Karpas-422 (cell line): ENCODE data around the gene MICAL2. TPM values are rescaled to one million over a fixed set of nuclear protein-coding genes. Genes with fewer than 3 reads are reported as not detected.

Experiments
- DNase-seq: peaks from one replicate; pipeline ENCODE4 v3.0.0-alpha.2; 2015
- H2AFZ ChIP-seq: fragments of 200-600 bp; sonication (generic); 2 replicates; pipeline ENCODE4 v1.6.1; 2014; ENCODE audit warnings: antibody characterized with exemption, low read length, mixed read lengths
- H3K27ac ChIP-seq: fragments of 200-600 bp; sonication (generic); 2 replicates; pipeline ENCODE4 v1.5.1; 2014; ENCODE audit warnings: mild to moderate bottlenecking, low read length, moderate library complexity
- H3K27me3 ChIP-seq: fragments of 200-600 bp; sonication (generic); 2 replicates; pipeline ENCODE4 v1.6.1; 2014; ENCODE audit warnings: low read length, mixed read lengths
- H3K36me3 ChIP-seq: fragments of 200-600 bp; sonication (generic); 2 replicates; pipeline ENCODE4 v1.6.1; 2014; ENCODE audit warnings: low read length, mixed read lengths; ENCODE audit not compliant: insufficient read depth
- H3K4me1 ChIP-seq: fragments of 200-600 bp; sonication (generic); 2 replicates; pipeline ENCODE4 v1.6.1; 2014; ENCODE audit warnings: mild to moderate bottlenecking, low read length, mixed read lengths
- H3K4me2 ChIP-seq: fragments of 200-600 bp; sonication (generic); 2 replicates; pipeline ENCODE4 v1.6.1; 2014; ENCODE audit warnings: low read length, low read depth, mild to moderate bottlenecking; ENCODE audit not compliant: poor library complexity, severe bottlenecking
- H3K4me3 ChIP-seq: fragments of 200-600 bp; sonication (generic); 2 replicates; pipeline ENCODE4 v1.5.1; 2014; ENCODE audit warnings: mild to moderate bottlenecking, antibody characterized with exemption, low read length, mixed read lengths
- H3K79me2 ChIP-seq: fragments of 200-600 bp; sonication (generic); 2 replicates; pipeline ENCODE4 v1.6.1; 2014; ENCODE audit warnings: mild to moderate bottlenecking, low read length, mixed read lengths
- H3K9ac ChIP-seq: fragments of 200-600 bp; sonication (generic); 2 replicates; pipeline ENCODE4 v1.6.0; 2014; ENCODE audit warnings: low read length
- H3K9me2 ChIP-seq: fragments of 200-600 bp; sonication (generic), shearing (Covaris generic); replicated peaks from 2 replicates; pipeline ENCODE4 v1.6.0; 2014; ENCODE audit warnings: mild to moderate bottlenecking, low read length, moderate library complexity; ENCODE audit not compliant: insufficient read depth
- H3K9me3 ChIP-seq: fragments of 300-700, 200-600 bp; sonication (generic); 2 replicates; pipeline ENCODE4 v1.6.1; 2014; ENCODE audit warnings: low read length, mixed read lengths
- H4K20me1 ChIP-seq: fragments of 200-600 bp; sonication (generic); 2 replicates; pipeline ENCODE4 v1.6.1; 2014; ENCODE audit warnings: mild to moderate bottlenecking, antibody characterized with exemption, low read length, low read depth; ENCODE audit not compliant: insufficient read depth
- total RNA-seq: library from RNA; depleted of rRNA; stranded (reverse); fragments of >200 nt; shearing (Covaris generic); gene quantifications from 2 replicates; pipeline ENCODE4 v1.2.3, GENCODE V29; 2014; ENCODE audit warnings: low replicate concordance

The MICAL2 gene
- total RNA-seq, 1 experiment from 2014 or later, result 0.93 TPM

- DNase-seq, result no peak
- H3K4me1 ChIP-seq, result no peaks in the 10 kb centered on the region
- H4K20me1 ChIP-seq, result no peaks in the 10 kb centered on the region
- no peaks in the 10 kb centered on the region for H3K36me3 ChIP-seq
- H3K27ac ChIP-seq, result no peak overlapping the region
- no peak overlapping the region for H3K4me3 ChIP-seq
- no peak overlapping the region for H3K4me2 ChIP-seq
- H3K27me3 ChIP-seq, result no peaks in the 10 kb centered on the region
- no peaks in the 10 kb centered on the region for H3K9me3 ChIP-seq
- H3K9me2 ChIP-seq, result no peaks in the 10 kb centered on the region
- no peak overlapping the region for H2AFZ ChIP-seq
- no peaks in the 10 kb centered on the region for H3K79me2 ChIP-seq
- no peak overlapping the region for H3K9ac ChIP-seq
These were observed 137.3 kb downstream of the MICAL2 start for GRCh38 chr11:12247543-12248254.

- H4K20me1 ChIP-seq, result no peaks in the 10 kb centered on the region
- no peaks in the 10 kb centered on the region for H3K9me3 ChIP-seq
- no peaks in the 10 kb centered on the region for H3K36me3 ChIP-seq
- no peak overlapping the region for H3K9ac ChIP-seq
- no peaks in the 10 kb centered on the region for H3K27me3 ChIP-seq
- H3K79me2 ChIP-seq, result no peaks in the 10 kb centered on the region
- H3K4me2 ChIP-seq, result no peak overlapping the region
- no peak overlapping the region for H3K4me3 ChIP-seq
- H3K27ac ChIP-seq, result no peak overlapping the region
- H3K9me2 ChIP-seq, result no peaks in the 10 kb centered on the region
- no peak overlapping the region for H2AFZ ChIP-seq
- H3K4me1 ChIP-seq, result no peaks in the 10 kb centered on the region
- DNase-seq, result no peak
These were observed 137.9 kb downstream of the MICAL2 start for GRCh38 chr11:12248330-12248729.

- DNase-seq, result no peak
- H2AFZ ChIP-seq, result no peak overlapping the region
- no peak overlapping the region for H3K27ac ChIP-seq
- H3K27me3 ChIP-seq, result no peaks in the 10 kb centered on the region
- no peak overlapping the region for H3K9ac ChIP-seq
- no peaks in the 10 kb centered on the region for H3K9me3 ChIP-seq
- no peak overlapping the region for H3K4me2 ChIP-seq
- H4K20me1 ChIP-seq, result no peaks in the 10 kb centered on the region
- H3K79me2 ChIP-seq, result no peaks in the 10 kb centered on the region
- no peaks in the 10 kb centered on the region for H3K36me3 ChIP-seq
- no peak overlapping the region for H3K4me3 ChIP-seq
- H3K4me1 ChIP-seq, result no peaks in the 10 kb centered on the region
- no peaks in the 10 kb centered on the region for H3K9me2 ChIP-seq
These were observed 139.3 kb downstream of the MICAL2 start for GRCh38 chr11:12249590-12250260.

- H3K4me2 ChIP-seq, result no peak overlapping the region
- H3K4me1 ChIP-seq, result no peaks in the 10 kb centered on the region
- no peaks in the 10 kb centered on the region for H3K9me3 ChIP-seq
- H3K9me2 ChIP-seq, result no peaks in the 10 kb centered on the region
- no peak for DNase-seq
- H4K20me1 ChIP-seq, result no peaks in the 10 kb centered on the region
- H3K4me3 ChIP-seq, result no peak overlapping the region
- no peaks in the 10 kb centered on the region for H3K79me2 ChIP-seq
- H3K36me3 ChIP-seq, result no peaks in the 10 kb centered on the region
- H3K27me3 ChIP-seq, result no peaks in the 10 kb centered on the region
- H3K9ac ChIP-seq, result no peak overlapping the region
- no peak overlapping the region for H3K27ac ChIP-seq
- H2AFZ ChIP-seq, result no peak overlapping the region
These were observed 141.5 kb downstream of the MICAL2 start for GRCh38 chr11:12251666-12252560.

GRCh38 chr11:12253843-12254281 is 143.5 kb downstream of the MICAL2 start:
- Histone ChIP-seq H3K9me2 (no peaks in the 10 kb centered on the region), H2AFZ (no peak overlapping the region), H3K27ac (no peak overlapping the region), H3K36me3 (no peaks in the 10 kb centered on the region), H3K9me3 (no peaks in the 10 kb centered on the region), H4K20me1 (no peaks in the 10 kb centered on the region), H3K4me2 (no peak overlapping the region), H3K79me2 (no peaks in the 10 kb centered on the region), H3K9ac (no peak overlapping the region), H3K27me3 (no peaks in the 10 kb centered on the region), H3K4me1 (no peaks in the 10 kb centered on the region), H3K4me3 (no peak overlapping the region)
- DNase-seq, result no peak

GRCh38 chr11:12258451-12258850 is 148.1 kb downstream of the MICAL2 start:
- Histone ChIP-seq H3K27ac (no peak overlapping the region), H2AFZ (no peak overlapping the region), H3K9ac (no peak overlapping the region), H3K36me3 (no peaks in the 10 kb centered on the region), H4K20me1 (no peaks in the 10 kb centered on the region), H3K4me1 (no peaks in the 10 kb centered on the region), H3K9me2 (no peaks in the 10 kb centered on the region), H3K4me2 (no peak overlapping the region), H3K27me3 (no peaks in the 10 kb centered on the region), H3K4me3 (no peak overlapping the region), H3K9me3 (no peaks in the 10 kb centered on the region), H3K79me2 (no peaks in the 10 kb centered on the region)
- DNase-seq, result no peak

GRCh38 chr11:12259956-12260355 is 149.6 kb downstream of the MICAL2 start:
- Histone ChIP-seq H2AFZ (no peak overlapping the region), H3K27ac (no peak overlapping the region), H3K27me3 (no peaks in the 10 kb centered on the region), H4K20me1 (no peaks in the 10 kb centered on the region), H3K79me2 (no peaks in the 10 kb centered on the region), H3K4me3 (no peak overlapping the region), H3K9me3 (no peaks in the 10 kb centered on the region), H3K36me3 (no peaks in the 10 kb centered on the region), H3K9me2 (no peaks in the 10 kb centered on the region), H3K9ac (no peak overlapping the region), H3K4me2 (no peak overlapping the region), H3K4me1 (no peaks in the 10 kb centered on the region)
- DNase-seq, result no peak
